ENCODE results near the gene PGM5.

PGM5 gene

DNA sequence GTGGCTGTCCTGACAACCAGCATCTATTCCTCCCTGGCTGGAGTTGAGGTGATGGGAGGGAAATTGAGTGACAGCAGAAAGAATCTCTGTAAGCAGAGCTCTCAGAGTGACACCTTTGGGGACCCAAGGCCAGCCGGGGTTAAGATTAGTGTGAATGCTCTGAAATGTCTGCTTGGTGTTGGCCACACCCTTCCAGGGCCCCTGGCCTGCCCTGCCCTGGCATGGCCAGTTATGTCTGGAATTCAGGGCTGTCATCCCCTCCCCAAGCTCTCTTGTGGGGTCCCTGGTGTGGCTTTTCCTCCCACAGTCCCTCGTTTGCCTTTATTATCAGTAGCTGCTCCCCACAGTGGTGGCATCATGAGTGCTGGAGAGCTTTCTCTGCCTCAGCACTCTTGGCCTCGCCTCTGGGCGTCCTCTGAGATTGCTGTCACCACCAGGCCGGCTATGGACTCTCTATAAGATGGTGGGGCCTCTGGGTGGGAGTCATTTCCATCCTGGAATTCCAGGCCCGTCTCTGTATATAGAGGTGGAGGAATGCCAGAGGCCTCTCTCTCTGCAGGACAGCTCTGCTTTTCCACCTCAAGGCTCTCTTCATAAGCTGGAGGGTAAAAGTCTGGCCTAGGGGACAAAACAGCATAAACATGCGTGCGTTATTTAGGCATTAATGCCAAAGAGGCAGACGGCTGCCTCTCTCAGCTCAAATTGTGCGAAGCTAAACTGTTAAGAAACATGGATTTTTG, 180.6 kb downstream of the PGM5 start:
- peaks cover 5% of the 10 kb centered on the region for H3K27me3 ChIP-seq (ENCODE audit: insufficient read depth, low read depth, severe bottlenecking)
- no peak for DNase-seq
- TF ChIP-seq, protein P1, sequence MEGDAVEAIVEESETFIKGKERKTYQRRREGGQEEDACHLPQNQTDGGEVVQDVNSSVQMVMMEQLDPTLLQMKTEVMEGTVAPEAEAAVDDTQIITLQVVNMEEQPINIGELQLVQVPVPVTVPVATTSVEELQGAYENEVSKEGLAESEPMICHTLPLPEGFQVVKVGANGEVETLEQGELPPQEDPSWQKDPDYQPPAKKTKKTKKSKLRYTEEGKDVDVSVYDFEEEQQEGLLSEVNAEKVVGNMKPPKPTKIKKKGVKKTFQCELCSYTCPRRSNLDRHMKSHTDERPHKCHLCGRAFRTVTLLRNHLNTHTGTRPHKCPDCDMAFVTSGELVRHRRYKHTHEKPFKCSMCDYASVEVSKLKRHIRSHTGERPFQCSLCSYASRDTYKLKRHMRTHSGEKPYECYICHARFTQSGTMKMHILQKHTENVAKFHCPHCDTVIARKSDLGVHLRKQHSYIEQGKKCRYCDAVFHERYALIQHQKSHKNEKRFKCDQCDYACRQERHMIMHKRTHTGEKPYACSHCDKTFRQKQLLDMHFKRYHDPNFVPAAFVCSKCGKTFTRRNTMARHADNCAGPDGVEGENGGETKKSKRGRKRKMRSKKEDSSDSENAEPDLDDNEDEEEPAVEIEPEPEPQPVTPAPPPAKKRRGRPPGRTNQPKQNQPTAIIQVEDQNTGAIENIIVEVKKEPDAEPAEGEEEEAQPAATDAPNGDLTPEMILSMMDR (IDR thresholded peaks at IDR 0.05; ENCODE audit: low read depth, low read length), result no peak

DNA sequence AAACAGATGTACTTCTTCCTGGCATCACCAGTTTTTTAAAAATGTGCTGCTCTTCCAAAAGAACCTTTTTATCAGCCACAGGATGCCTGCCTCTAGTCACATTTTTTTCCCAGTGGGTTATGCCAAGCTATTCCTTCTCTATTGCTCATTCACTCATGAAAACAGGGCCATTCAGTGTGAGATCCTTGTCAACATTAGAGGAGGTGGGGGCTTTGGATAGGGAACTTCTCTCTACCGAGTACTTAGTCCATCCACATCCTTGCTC, 181.1 kb downstream of the PGM5 start:
- no peaks in the 10 kb centered on the region for H3K36me3 ChIP-seq
- H3K9me3 ChIP-seq (ENCODE audit: severe bottlenecking), result no peaks in the 10 kb centered on the region
- peaks cover 5% of the 10 kb centered on the region for H3K27me3 ChIP-seq (ENCODE audit: insufficient read depth, low read depth, severe bottlenecking)
- TF ChIP-seq, protein P1 (IDR thresholded peaks at IDR 0.05; ENCODE audit: low read depth, low read length), result no peak
- no peak overlapping the region for H3K4me3 ChIP-seq (ENCODE audit: low read depth, low read length)
- no peak for DNase-seq
- no peak overlapping the region for H3K27ac ChIP-seq

More for the DNA sequence above, 180.6 kb downstream of the PGM5 start:
- no peaks in the 10 kb centered on the region for H3K9me3 ChIP-seq (ENCODE audit: severe bottlenecking)
- H3K27ac ChIP-seq, result no peak overlapping the region
- H3K4me3 ChIP-seq (ENCODE audit: low read depth, low read length), result no peak overlapping the region
- H3K36me3 ChIP-seq, result no peaks in the 10 kb centered on the region

DNA sequence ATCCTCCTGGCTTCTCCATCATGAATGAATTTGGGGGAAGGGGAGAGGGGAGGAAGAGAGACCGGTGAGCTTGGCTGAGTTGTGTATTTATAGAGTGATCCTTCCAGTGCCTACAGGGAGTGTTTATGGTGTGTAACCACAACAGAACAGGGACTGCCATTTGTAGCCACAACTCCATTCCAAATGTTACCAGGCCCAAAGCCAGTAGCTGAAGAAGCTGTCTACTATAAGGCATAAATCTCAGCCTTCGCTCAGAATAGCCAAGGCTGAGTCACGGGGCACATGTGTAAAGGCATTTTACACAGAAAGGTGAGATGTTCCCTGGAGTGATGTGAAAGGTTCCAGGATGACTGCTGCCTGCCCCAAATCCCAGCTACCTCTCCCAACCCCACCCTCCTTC, 181.8 kb downstream of the PGM5 start:
- no peaks in the 10 kb centered on the region for H3K9me3 ChIP-seq (ENCODE audit: severe bottlenecking)
- TF ChIP-seq, protein P1 (IDR thresholded peaks at IDR 0.05; ENCODE audit: low read depth, low read length), result no peak
- no peak overlapping the region for H3K4me3 ChIP-seq (ENCODE audit: low read depth, low read length)
- no peak overlapping the region for H3K27ac ChIP-seq
- H3K36me3 ChIP-seq, result no peaks in the 10 kb centered on the region
- no peak for DNase-seq
- H3K27me3 ChIP-seq (ENCODE audit: insufficient read depth, low read depth, severe bottlenecking), result peaks cover 5% of the 10 kb centered on the region

GRCh38 chr9:68540712-68541535, 184.5 kb downstream of the PGM5 start, which contains the start of gene TMEM252:
TMEM252 (minus strand) TSS chr9:68540883; CDS start chr9:68540814, 69 bp downstream.
- H3K4me3 ChIP-seq (ENCODE audit: low read depth, low read length), result no peak within 1 kb of the TSS
- H3K27me3 ChIP-seq (ENCODE audit: insufficient read depth, low read depth, severe bottlenecking), result peaks cover 5% of the 10 kb centered on the region
- no peaks in the 10 kb centered on the region for H3K36me3 ChIP-seq
- TF ChIP-seq, protein P1 (IDR thresholded peaks at IDR 0.05; ENCODE audit: low read depth, low read length), result no peak
- H3K9me3 ChIP-seq (ENCODE audit: severe bottlenecking), result no peaks in the 10 kb centered on the region
- no peak for DNase-seq
- no peak within 1 kb of the TSS for H3K27ac ChIP-seq

GRCh38 chr9:68541568-68541967, 185.2 kb downstream of the PGM5 start:
- H3K36me3 ChIP-seq, result no peaks in the 10 kb centered on the region
- TF ChIP-seq, protein P1 (IDR thresholded peaks at IDR 0.05; ENCODE audit: low read depth, low read length), result no peak
- peaks cover 5% of the 10 kb centered on the region for H3K27me3 ChIP-seq (ENCODE audit: insufficient read depth, low read depth, severe bottlenecking)
- no peaks in the 10 kb centered on the region for H3K9me3 ChIP-seq (ENCODE audit: severe bottlenecking)
- no peak overlapping the region for H3K27ac ChIP-seq
- H3K4me3 ChIP-seq (ENCODE audit: low read depth, low read length), result no peak overlapping the region
- no peak for DNase-seq
